ENCODE measurements around the gene ZNF446.
"Not testable (repeated sequence)": the region's sequence is repeated elsewhere in the genome, so short reads cannot be mapped to it uniquely, and the experiment has no call there.

The ZNF446 gene

DNA sequence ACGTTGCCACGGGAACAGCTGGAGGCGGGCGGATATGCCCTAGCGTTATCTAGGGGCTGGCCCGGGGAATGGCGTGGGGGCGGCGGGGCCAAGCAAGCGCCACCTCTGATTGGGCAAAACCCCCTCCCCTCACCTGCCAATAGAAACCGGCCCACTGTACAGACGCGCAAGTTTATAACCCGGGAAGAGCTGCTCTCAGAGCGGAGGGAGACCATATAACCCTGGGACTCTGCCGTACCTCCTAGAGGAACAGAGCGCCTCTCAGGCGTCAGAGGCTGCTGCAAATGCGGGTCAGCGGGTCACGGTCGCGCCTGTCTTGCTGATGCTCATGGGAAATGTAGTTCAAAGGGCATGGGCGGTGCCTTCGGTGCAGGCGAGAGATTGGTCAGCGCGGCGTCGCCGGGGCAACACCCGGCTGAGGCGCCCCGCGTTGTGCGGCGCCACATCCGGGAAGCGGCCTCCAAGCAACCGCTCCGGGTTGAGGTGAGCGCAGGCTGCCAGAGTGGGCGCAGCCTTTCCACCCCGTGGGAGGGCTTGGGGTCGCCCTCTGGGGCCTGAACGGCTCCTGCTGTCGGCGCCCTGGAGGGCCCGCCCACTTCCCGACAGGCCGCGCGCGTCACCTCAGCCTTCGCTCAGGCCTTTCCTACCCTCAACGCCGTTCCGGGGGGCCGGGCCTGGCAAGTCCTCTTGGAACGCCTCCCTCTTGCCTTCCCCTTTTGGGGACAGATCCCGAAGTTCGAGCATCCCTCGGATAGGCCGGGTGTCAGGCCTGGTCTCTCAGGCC, at the start of gene ZNF446:
TSS of gene ZNF446 (plus strand) at position 639 of the 784 bp plus-strand sequence. CDS start 867 bp downstream, outside the sequence.
- H3K36me3 Mint-ChIP-seq (ENCODE audit: low read depth) = peaks cover 6% of the 10 kb centered on the region
- peak within 1 kb of the TSS; percentile 88 for H3K4me3 Mint-ChIP-seq
- ATAC-seq = peak; percentile 89
- peak within 1 kb of the TSS; percentile 98 for H3K27ac Mint-ChIP-seq
- H3K4me1 Mint-ChIP-seq = peaks cover 30% of the 10 kb centered on the region
- peak; percentile 94 for DNase-seq
- H3K9me3 Mint-ChIP-seq = no peaks in the 10 kb centered on the region
- no peaks in the 10 kb centered on the region for H3K27me3 Mint-ChIP-seq

DNA sequence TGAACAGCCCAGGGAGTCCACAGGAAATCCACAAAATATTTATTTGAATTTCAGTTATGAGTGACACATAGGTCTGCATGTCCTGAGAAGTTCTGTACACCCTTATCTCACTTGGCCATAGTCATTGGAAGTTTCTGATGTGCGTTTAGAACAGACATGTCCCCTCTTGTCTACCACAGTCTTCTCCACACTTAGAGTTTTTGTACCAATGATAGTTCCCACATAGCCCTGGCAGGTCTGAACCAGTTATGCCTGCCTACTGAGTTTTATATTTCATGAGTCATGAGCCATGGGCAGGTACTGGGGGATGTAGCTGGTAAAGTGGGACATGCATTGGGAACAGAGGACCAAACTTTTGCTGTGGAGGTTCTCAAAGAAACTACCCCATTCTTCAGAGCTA, 47.5 kb upstream of the ZNF446 start:
- no peak for ATAC-seq
- no peaks in the 10 kb centered on the region for H3K4me1 Mint-ChIP-seq
- DNase-seq = no peak
- no peak overlapping the region for H3K4me3 Mint-ChIP-seq
- peaks cover 49% of the 10 kb centered on the region for H3K36me3 Mint-ChIP-seq (ENCODE audit: low read depth)
- peaks cover 45% of the 10 kb centered on the region for H3K9me3 Mint-ChIP-seq
- H3K27ac Mint-ChIP-seq = no peak overlapping the region
- no peaks in the 10 kb centered on the region for H3K27me3 Mint-ChIP-seq

DNA sequence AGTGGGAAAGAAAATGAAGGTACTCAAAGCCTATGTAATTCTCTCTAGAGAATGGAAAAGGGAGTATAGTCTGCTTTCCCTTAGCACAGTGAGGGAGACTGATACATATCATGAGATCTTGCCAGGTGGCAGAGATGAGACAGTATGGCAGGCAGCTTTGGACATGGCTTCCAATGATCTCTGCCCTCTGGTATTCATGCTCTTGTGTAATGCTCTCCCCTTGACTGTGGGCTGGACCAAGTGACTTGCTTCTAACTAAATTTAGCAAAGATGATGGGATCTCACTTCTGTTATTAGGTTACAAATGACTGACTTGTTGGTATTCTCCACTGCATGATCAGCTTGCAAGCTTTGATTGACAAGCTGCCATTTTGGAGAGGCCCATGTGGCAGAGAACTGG, 46.4 kb upstream of the ZNF446 start:
- ATAC-seq (no peak), DNase-seq (no peak)
- Mint-ChIP-seq H3K27me3 (no peaks in the 10 kb centered on the region), H3K4me3 (no peak overlapping the region), H3K27ac (no peak overlapping the region), H3K9me3 (peaks cover 52% of the 10 kb centered on the region), H3K36me3 (ENCODE audit: low read depth) (peaks cover 59% of the 10 kb centered on the region), H3K4me1 (no peaks in the 10 kb centered on the region)

DNA sequence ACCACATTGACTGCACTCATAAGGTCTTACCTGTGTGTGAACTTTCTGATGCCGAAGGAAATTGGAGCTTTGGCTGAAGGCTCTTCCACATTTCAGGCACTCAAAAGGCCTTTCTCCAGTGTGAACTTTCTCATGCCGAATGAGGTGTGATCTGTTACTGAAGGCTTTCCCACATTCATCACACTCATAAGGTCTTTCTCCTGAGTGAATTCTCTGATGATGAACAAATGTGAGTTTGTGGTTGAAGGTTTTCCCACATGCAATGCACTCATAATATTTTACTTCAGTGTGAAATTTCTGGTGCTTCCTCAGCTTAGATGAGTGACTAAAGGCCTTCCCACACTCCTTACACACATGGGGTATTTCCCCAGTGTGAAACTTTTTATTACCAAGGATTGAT, 41.9 kb upstream of the ZNF446 start:
- H3K36me3 Mint-ChIP-seq (ENCODE audit: low read depth) = peaks cover 93% of the 10 kb centered on the region
- no peak overlapping the region for H3K4me3 Mint-ChIP-seq
- DNase-seq (no peak), ATAC-seq (no peak)
- peaks cover 73% of the 10 kb centered on the region for H3K9me3 Mint-ChIP-seq
- no peak overlapping the region for H3K27ac Mint-ChIP-seq
- no peaks in the 10 kb centered on the region for H3K27me3 Mint-ChIP-seq
- H3K4me1 Mint-ChIP-seq = peaks cover 7% of the 10 kb centered on the region

DNA sequence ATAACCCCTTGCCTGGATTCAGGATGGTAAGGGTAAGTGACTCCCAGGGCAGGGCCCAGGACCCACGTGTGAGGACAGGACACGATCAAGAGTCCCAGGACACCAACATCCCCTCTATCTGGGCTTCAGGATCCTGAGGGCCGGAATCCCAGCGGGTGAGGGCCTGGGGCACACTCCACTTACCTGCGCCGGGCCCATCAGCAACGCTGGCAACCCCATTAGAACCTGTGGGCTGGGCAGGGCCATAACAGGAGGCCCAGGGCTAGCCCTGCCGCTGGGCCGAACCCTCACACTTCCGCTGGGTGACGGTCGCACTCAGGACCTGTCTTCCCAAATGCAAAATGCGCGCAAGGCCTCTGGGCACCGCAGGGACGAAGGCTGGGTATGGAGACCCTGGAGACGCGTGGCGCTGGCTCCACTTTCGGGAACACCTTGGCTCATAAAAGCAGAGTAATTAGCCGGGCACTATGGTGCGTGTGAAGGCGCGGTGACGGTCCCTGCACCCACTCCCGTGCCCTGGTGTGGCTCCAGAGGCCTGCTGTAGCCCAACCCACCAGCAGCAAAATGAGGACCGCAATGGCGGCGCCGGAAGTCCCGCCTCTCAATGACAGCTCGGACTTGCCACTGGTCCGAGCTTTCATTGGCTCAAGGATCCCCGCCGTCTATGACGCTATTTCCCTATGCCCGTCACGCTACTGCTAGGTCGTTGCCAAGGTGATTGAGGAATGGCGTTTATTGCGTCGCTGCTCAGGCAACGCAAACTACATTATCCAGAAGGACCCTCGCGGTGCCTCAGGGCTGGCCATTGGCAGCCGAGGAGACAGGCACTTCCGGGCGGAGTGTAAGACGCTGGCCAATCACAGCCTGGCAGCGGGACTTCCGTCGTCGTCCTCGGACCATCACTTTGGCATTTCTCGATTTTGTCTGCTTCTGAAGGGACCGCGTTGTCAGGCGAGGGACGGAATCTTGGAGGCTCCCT, 36.3 kb upstream of the ZNF446 start, which contains the start of gene ZNF132:
TSS of gene ZNF132 (minus strand) at position 578 of the 979 bp plus-strand sequence. CDS start at position 246, 332 bp downstream.
- Mint-ChIP-seq H3K4me1 (peaks cover 24% of the 10 kb centered on the region), H3K9me3 (peaks cover 48% of the 10 kb centered on the region), H3K36me3 (ENCODE audit: low read depth) (peaks cover 54% of the 10 kb centered on the region), H3K4me3 (peak within 1 kb of the TSS; percentile 91), H3K27me3 (no peaks in the 10 kb centered on the region), H3K27ac (peak within 1 kb of the TSS; percentile 94)
- ATAC-seq (peak; percentile 99), DNase-seq (peak; percentile 92)

DNA sequence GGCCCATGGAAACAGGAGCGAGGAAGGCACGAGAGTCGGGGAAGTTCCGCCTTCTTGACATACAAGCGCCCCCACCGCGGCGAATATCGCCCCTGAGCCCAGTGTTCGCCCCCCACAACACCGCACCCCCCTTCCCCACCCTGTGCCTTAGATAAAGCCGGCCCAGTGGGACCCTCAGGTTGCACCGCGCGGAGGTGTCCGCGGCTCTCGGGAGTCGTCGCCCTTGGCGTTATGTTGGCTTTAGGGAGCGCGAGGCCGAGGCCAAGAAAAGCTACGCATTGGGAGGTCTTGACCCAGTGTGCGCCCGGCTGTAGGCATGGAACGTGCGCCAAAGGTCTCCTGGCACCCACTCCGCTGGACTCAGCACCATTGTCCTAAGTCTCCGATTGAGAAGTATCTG, 35.6 kb upstream of the ZNF446 start:
- Mint-ChIP-seq H3K9me3 (peaks cover 41% of the 10 kb centered on the region), H3K36me3 (ENCODE audit: low read depth) (peaks cover 47% of the 10 kb centered on the region), H3K27me3 (no peaks in the 10 kb centered on the region), H3K4me3 (peak overlapping the region; percentile 91), H3K4me1 (peaks cover 24% of the 10 kb centered on the region), H3K27ac (peak overlapping the region; percentile 94)
- ATAC-seq = no peak
- no peak for DNase-seq

DNA sequence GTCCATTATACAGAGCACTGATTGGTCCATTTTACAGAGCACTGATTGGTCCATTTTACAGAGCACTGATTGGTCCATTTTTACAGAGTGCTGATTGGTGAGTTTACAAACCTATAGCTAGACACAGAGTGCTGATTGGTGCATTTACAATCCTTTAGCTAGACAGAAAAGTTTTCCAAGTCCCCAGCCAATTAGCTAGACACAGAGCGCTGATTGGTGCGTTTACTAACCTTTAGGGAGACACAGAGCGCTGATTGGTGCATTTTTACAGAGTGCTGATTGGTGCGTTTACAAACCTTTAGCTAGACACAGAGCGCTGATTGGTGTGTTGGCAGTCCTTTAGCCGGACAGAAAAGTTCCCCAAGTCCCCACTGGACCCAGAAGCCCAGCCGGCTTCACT, 33.2 kb upstream of the ZNF446 start:
- H3K36me3 Mint-ChIP-seq (ENCODE audit: low read depth) = peaks cover 27% of the 10 kb centered on the region
- not testable (repeated sequence) for ATAC-seq, DNase-seq, H3K27me3 Mint-ChIP-seq, H3K4me3 Mint-ChIP-seq, H3K27ac Mint-ChIP-seq
- peaks cover 24% of the 10 kb centered on the region for H3K4me1 Mint-ChIP-seq
- H3K9me3 Mint-ChIP-seq = peaks cover 25% of the 10 kb centered on the region

DNA sequence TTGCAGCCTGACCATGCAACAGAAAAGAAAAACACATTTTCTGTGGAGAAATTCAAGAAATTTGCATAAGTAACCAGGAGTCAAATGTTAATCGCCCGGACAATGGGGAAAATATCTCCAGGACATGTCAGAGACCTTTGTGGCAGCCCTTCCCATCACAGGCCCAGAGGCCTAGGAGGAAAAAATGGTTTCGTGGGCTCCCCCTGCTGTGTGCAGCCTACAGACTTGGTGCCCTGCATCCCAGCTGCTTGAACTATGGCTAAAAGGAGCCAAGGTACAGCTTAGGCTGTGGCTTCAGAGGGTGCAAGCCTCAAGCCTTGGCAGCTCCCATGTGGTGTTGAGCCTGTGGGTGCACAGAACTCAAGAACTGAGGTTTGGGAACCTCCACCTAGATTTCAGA, 27.3 kb upstream of the ZNF446 start:
- H3K36me3 Mint-ChIP-seq (ENCODE audit: low read depth) = peaks cover 14% of the 10 kb centered on the region
- peaks cover 14% of the 10 kb centered on the region for H3K9me3 Mint-ChIP-seq
- ATAC-seq, DNase-seq, H3K4me3 Mint-ChIP-seq, H3K27ac Mint-ChIP-seq: not testable (repeated sequence)
- H3K4me1 Mint-ChIP-seq = peaks cover 23% of the 10 kb centered on the region
- H3K27me3 Mint-ChIP-seq = peaks cover 15% of the 10 kb centered on the region

DNA sequence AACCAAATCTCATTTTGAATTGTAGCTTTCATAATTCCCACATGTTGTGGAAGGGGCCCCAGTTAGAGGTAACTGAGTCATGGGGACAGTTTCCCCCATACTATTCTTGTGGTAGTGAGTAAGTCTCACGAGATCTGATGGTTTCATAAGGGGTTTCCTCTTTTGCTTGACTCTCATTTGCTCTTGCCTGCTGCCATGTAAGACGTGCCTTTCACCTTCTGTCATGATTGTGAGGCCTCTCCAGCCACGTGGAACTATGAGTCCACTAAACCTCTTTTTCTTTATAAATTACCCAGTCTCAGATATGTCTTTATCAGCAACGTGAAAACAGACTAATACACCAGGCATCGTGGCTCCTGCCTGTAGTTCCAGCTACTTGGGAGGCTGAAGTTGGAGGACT, 26.2 kb upstream of the ZNF446 start:
- not testable (repeated sequence) for DNase-seq, ATAC-seq, H3K4me3 Mint-ChIP-seq, H3K27ac Mint-ChIP-seq
- peaks cover 14% of the 10 kb centered on the region for H3K9me3 Mint-ChIP-seq
- peaks cover 23% of the 10 kb centered on the region for H3K4me1 Mint-ChIP-seq
- peaks cover 18% of the 10 kb centered on the region for H3K36me3 Mint-ChIP-seq (ENCODE audit: low read depth)
- peaks cover 15% of the 10 kb centered on the region for H3K27me3 Mint-ChIP-seq

DNA sequence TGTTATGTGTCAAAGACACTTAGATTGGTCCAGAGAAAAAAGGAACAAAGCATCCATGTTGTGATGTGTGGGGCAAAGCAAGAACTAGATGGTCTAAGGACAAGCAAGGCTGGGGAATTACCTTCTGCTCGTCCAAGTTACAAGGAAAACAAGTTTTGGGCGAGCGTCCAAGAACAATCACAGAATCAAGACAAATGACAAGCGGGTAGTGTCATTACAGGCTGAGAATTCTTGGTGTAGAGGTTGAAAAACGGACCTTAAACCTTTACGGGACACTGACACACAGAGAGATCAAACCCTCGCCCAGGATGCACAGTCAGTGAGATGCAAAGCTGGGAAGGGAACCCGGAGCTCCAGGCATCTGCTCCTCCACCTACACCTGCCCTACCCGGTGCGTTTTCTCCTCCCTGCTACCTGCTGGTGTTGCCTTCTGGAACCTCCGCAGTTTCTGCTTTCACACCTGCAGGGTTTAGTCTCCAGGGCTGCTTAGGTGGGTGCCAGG, 25.2 kb upstream of the ZNF446 start:
- ATAC-seq (peak; percentile 1), DNase-seq (no peak)
- Mint-ChIP-seq H3K27ac (no peak overlapping the region), H3K36me3 (ENCODE audit: low read depth) (peaks cover 18% of the 10 kb centered on the region), H3K4me1 (peaks cover 23% of the 10 kb centered on the region), H3K27me3 (peaks cover 15% of the 10 kb centered on the region), H3K4me3 (peak overlapping the region; percentile 83), H3K9me3 (peaks cover 14% of the 10 kb centered on the region)

DNA sequence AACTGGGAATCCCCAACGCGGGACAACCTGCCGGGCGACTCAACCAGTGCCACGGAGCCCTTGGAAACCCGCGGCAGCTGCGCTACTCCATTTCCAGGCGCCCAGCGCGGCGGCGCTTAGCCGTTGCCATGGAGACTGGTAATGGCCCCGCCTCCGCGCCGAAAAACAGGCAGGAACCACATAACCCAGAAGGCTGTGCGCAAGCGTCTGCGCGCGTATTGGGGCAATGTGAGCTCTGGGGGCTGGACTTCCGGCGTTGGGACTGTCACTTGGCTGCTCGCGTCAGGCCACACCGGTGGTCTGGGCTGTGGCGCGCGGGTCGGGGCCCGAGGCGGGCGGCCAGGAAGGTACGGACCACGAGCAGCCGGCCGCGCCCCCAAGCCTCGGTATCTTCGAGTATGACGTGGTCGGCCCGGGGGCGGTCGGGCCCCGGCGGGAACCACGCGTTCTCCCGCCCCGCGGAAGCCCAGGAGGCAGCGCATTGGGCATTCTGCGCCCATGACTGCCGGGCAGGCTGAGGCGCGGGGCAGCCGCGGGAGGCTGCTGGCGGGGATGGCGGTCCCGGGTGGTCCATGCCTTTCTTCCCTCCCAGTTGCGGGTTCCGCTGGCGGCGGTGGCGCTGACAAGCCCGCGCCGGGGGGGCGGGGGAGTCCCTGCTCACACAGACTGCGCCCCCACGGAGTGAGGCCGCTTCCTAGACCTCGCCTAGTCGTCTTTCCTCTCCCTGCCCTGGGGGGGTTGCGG, 24.6 kb upstream of the ZNF446 start, which contains the start of gene ZNF324B:
TSS of gene ZNF324B (plus strand) at position 265 of the 744 bp plus-strand sequence. CDS start 2,080 bp downstream, outside the sequence.
- H3K36me3 Mint-ChIP-seq (ENCODE audit: low read depth) = peaks cover 21% of the 10 kb centered on the region
- peak within 1 kb of the TSS; percentile 83 for H3K4me3 Mint-ChIP-seq
- ATAC-seq (peak; percentile 97), DNase-seq (peak; percentile 96)
- H3K9me3 Mint-ChIP-seq = peaks cover 14% of the 10 kb centered on the region
- peaks cover 15% of the 10 kb centered on the region for H3K27me3 Mint-ChIP-seq
- peak within 1 kb of the TSS; percentile 49 for H3K27ac Mint-ChIP-seq
- peaks cover 23% of the 10 kb centered on the region for H3K4me1 Mint-ChIP-seq

DNA sequence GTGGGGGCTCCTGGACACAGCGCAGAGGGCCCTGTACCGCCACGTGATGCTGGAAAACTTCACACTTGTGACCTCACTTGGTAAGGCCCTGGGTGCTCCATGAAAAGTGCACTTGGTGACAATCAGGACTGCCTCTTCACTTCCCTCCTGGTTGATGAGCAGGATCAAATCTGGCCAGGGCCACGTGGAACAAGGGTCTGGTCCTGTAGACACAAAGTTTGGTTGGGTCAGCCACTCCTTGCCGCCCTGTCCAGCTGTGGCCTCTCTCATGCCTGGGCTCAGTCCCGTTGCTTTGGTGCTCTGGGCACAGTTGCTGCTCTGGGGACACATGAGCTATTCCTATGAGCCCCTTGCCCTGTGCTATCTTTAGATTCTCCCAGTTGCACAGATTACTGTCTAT, 22.4 kb upstream of the ZNF446 start:
- H3K27me3 Mint-ChIP-seq = peaks cover 4% of the 10 kb centered on the region
- H3K4me1 Mint-ChIP-seq = peaks cover 23% of the 10 kb centered on the region
- DNase-seq (no peak), ATAC-seq (no peak)
- no peak overlapping the region for H3K27ac Mint-ChIP-seq
- peaks cover 25% of the 10 kb centered on the region for H3K36me3 Mint-ChIP-seq (ENCODE audit: low read depth)
- peaks cover 6% of the 10 kb centered on the region for H3K9me3 Mint-ChIP-seq
- H3K4me3 Mint-ChIP-seq = no peak overlapping the region

DNA sequence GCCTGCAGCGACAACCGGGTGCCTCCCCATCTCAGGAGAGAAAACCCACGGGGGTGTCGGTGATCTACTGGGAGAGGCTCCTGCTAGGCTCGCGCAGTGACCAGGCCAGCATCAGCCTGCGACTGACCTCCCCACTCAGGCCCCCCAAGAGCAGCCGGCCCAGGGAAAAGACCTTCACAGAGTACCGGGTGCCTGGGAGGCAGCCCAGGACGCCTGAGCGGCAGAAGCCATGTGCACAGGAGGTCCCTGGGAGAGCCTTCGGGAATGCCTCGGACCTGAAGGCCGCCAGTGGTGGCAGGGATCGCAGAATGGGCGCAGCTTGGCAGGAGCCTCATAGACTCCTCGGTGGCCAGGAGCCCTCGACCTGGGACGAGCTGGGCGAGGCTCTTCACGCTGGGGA, 20.8 kb upstream of the ZNF446 start:
- no peak for DNase-seq
- H3K27me3 Mint-ChIP-seq = peaks cover 4% of the 10 kb centered on the region
- peaks cover 21% of the 10 kb centered on the region for H3K4me1 Mint-ChIP-seq
- H3K4me3 Mint-ChIP-seq = no peak overlapping the region
- H3K9me3 Mint-ChIP-seq = no peaks in the 10 kb centered on the region
- ATAC-seq = no peak
- H3K36me3 Mint-ChIP-seq (ENCODE audit: low read depth) = peaks cover 21% of the 10 kb centered on the region
- H3K27ac Mint-ChIP-seq = no peak overlapping the region

DNA sequence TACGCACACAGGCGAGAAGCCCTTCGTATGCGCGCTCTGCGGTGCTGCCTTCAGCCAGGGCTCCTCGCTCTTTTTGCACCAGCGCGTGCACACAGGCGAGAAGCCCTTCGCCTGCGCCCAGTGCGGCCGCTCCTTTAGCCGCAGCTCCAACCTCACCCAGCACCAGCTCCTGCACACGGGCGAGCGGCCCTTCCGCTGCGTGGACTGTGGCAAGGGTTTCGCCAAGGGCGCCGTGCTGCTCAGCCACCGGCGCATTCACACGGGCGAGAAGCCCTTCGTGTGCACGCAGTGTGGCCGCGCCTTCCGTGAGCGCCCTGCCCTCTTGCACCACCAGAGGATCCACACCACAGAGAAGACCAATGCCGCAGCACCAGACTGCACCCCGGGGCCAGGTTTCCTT, 20.0 kb upstream of the ZNF446 start:
- peaks cover 23% of the 10 kb centered on the region for H3K36me3 Mint-ChIP-seq (ENCODE audit: low read depth)
- no peak overlapping the region for H3K27ac Mint-ChIP-seq
- no peak for DNase-seq
- H3K4me1 Mint-ChIP-seq = peaks cover 14% of the 10 kb centered on the region
- H3K27me3 Mint-ChIP-seq = no peaks in the 10 kb centered on the region
- no peak for ATAC-seq
- H3K4me3 Mint-ChIP-seq = no peak overlapping the region
- no peaks in the 10 kb centered on the region for H3K9me3 Mint-ChIP-seq

Data from activated naive CD8-positive, alpha-beta T cell treated with anti-CD3 and anti-CD28 coated beads, Interleukin-2, amount 50 U/mL, for 24 hours (primary cell).